IMR-90 (cell line): Measurements from ENCODE around the gene ARSD. TPM values are rescaled to one million over a fixed set of nuclear protein-coding genes. Genes with fewer than 3 reads are reported as not detected.

Source experiments
- ATAC-seq: fragments of 200-7000 bp; cut with Tn5 transposase; 2 replicates; pipeline ENCODE4 v1.9.1; 2020; ENCODE audit warnings: low read depth, mild to moderate bottlenecking, moderate library complexity
- BruUV-seq: library from RNA; stranded (reverse); fragments of 400-500 nt; replicated peaks from 2 replicates; lab custom pipeline; 2021; lab: Mats Ljungman, UMichigan
- CTCF ChIA-PET: fragments of 300-600 bp; formaldehyde crosslinking; extraction: SDS; loops from one replicate; lab custom pipeline; 2021; ENCODE audit warnings: antibody characterized with exemption; lab: Yijun Ruan, JAX
- POLR2A ChIA-PET: fragments of 300-600 bp; sonication (Branson Sonifier 250); formaldehyde crosslinking; loops from one replicate; lab custom pipeline; 2022; ENCODE audit warnings: antibody characterized with exemption; ENCODE audit not compliant: unreplicated experiment; lab: Charles Lee
- DNase-seq: peaks from one replicate; pipeline ENCODE4 v3.0.0; 2013
- H2AFZ ChIP-seq: replicated peaks from 2 replicates; pipeline ENCODE3; 2013; ENCODE audit warnings: low read length, mild to moderate bottlenecking; ENCODE audit not compliant: poor library complexity
- H2AK5ac ChIP-seq: 2 replicates; pipeline ENCODE4 v1.6.1; 2013; ENCODE audit warnings: low read depth, low read length, inconsistent platforms
- H2AK9ac ChIP-seq: replicated peaks from 2 replicates; pipeline ENCODE3; 2013; ENCODE audit warnings: mild to moderate bottlenecking, low read depth, low read length, moderate library complexity; ENCODE audit not compliant: poor library complexity
- H2BK120ac ChIP-seq: 2 replicates; pipeline ENCODE4 v1.6.1; 2013; ENCODE audit warnings: low read depth, low read length, inconsistent platforms
- H2BK15ac ChIP-seq: 3 replicates; pipeline ENCODE4 v1.6.1; 2013; ENCODE audit warnings: low read depth, low read length, inconsistent platforms
- H2BK20ac ChIP-seq: 2 replicates; pipeline ENCODE4 v1.6.1; 2013; ENCODE audit warnings: low read depth, mild to moderate bottlenecking, inconsistent platforms, low read length, moderate library complexity
- H2BK5ac ChIP-seq: 2 replicates; pipeline ENCODE4 v1.6.1; 2013; ENCODE audit warnings: mild to moderate bottlenecking, low read depth, low read length, inconsistent platforms; ENCODE audit not compliant: poor library complexity, severe bottlenecking
- H3K14ac ChIP-seq: replicated peaks from 2 replicates; pipeline ENCODE4 v1.6.1; 2013; ENCODE audit warnings: low read depth, low read length, inconsistent platforms
- H3K18ac ChIP-seq: 2 replicates; pipeline ENCODE4 v1.6.1; 2013; ENCODE audit warnings: low read depth, low read length, control low read depth
- H3K23ac ChIP-seq: 2 replicates; pipeline ENCODE4 v1.6.1; 2013; ENCODE audit warnings: low read depth, low read length, inconsistent platforms
- H3K27ac ChIP-seq: 2 replicates; pipeline ENCODE4 v1.5.1; 2013; ENCODE audit warnings: mild to moderate bottlenecking, control low read depth, low read length; ENCODE audit not compliant: insufficient read depth
- H3K27me3 ChIP-seq: 2 replicates; pipeline ENCODE4 v1.6.1; 2013; ENCODE audit warnings: low read length; ENCODE audit not compliant: control insufficient read depth, insufficient read depth
- H3K36me3 ChIP-seq: 2 replicates; pipeline ENCODE4 v1.6.1; 2013; ENCODE audit warnings: low read length, mixed read lengths; ENCODE audit not compliant: control insufficient read depth, insufficient read depth
- H3K4ac ChIP-seq: 2 replicates; pipeline ENCODE4 v1.6.1; 2013; ENCODE audit warnings: low read depth, low read length, inconsistent platforms
- H3K4me1 ChIP-seq: 2 replicates; pipeline ENCODE4 v1.6.1; 2013; ENCODE audit warnings: low read length, mixed read lengths; ENCODE audit not compliant: control insufficient read depth, insufficient read depth
- H3K4me2 ChIP-seq: 2 replicates; pipeline ENCODE4 v1.6.1; 2013; ENCODE audit warnings: low read depth, mild to moderate bottlenecking, control low read depth, low read length, moderate library complexity
- H3K4me3 ChIP-seq: 2 replicates; pipeline ENCODE4 v1.5.1; 2013; ENCODE audit warnings: low read depth, mild to moderate bottlenecking, control low read depth, low read length, moderate library complexity; ENCODE audit not compliant: insufficient read depth
- H3K56ac ChIP-seq: 2 replicates; pipeline ENCODE4 v1.6.1; 2013; ENCODE audit warnings: low read length, inconsistent platforms; ENCODE audit not compliant: insufficient read depth; ENCODE audit errors: extremely low read depth
- H3K79me1 ChIP-seq, 2 experiments: 2 replicates each; pipeline ENCODE4 v1.6.1; 2013; ENCODE audit warnings: low read length in 2 of 2, inconsistent platforms in 1 of 2, low read depth in 1 of 2
- H3K9ac ChIP-seq: 2 replicates; pipeline ENCODE4 v1.6.1; 2013; ENCODE audit warnings: low read depth, low read length, control low read depth
- H3K9me1 ChIP-seq: 2 replicates; pipeline ENCODE4 v1.6.1; 2013; ENCODE audit warnings: low read length, inconsistent platforms; ENCODE audit not compliant: insufficient read depth
- H3K9me3 ChIP-seq: 2 replicates; pipeline ENCODE4 v1.6.1; 2013; ENCODE audit warnings: low read length; ENCODE audit not compliant: control insufficient read depth, insufficient read depth
- H4K20me1 ChIP-seq: 2 replicates; pipeline ENCODE4 v1.6.1; 2013; ENCODE audit warnings: low read length, inconsistent platforms; ENCODE audit not compliant: insufficient read depth
- H4K5ac ChIP-seq: 2 replicates; pipeline ENCODE4 v1.6.1; 2013; ENCODE audit warnings: mild to moderate bottlenecking, low read depth, low read length, control low read depth
- H4K8ac ChIP-seq, 2 experiments: 2 replicates each; pipeline ENCODE4 v1.6.1; 2013; ENCODE audit warnings: low read depth in 2 of 2, low read length in 2 of 2, control low read depth in 1 of 2, inconsistent platforms in 1 of 2
- H4K91ac ChIP-seq: 2 replicates; pipeline ENCODE4 v1.6.1; 2013; ENCODE audit warnings: low read depth, low read length, inconsistent platforms; ENCODE audit not compliant: insufficient read depth
- FOS ChIP-seq: fragments of 150-350 bp; IDR thresholded peaks from 2 replicates; pipeline ENCODE4 v1.6.1; 2016; ENCODE audit warnings: low read depth, low read length
- MAFK ChIP-seq: IDR thresholded peaks from 2 replicates; pipeline ENCODE4 v1.6.1; 2012; ENCODE audit warnings: low read depth, low read length, improper control_type of control experiment
- MAZ ChIP-seq: IDR thresholded peaks from 2 replicates; pipeline ENCODE4 v1.6.1; 2012; ENCODE audit warnings: low read depth, mild to moderate bottlenecking, low read length, improper control_type of control experiment, moderate library complexity, borderline replicate concordance
- RCOR1 ChIP-seq: IDR thresholded peaks from 2 replicates; pipeline ENCODE4 v1.6.1; 2012; ENCODE audit warnings: mild to moderate bottlenecking, low read length, improper control_type of control experiment; ENCODE audit not compliant: insufficient replicate concordance
- RFX5 ChIP-seq: IDR thresholded peaks from 2 replicates; pipeline ENCODE4 v1.8.0; 2012; ENCODE audit warnings: low read depth, mild to moderate bottlenecking, low read length, moderate library complexity
- SMC3 ChIP-seq: fragments of 150-350 bp; IDR thresholded peaks from 2 replicates; pipeline ENCODE4 v1.6.1; 2016; ENCODE audit warnings: low read depth, mild to moderate bottlenecking, antibody characterized with exemption, low read length, moderate library complexity
- WGBS, 2 experiments: methylation state at CpG; one replicate each; pipeline versions ENCODE4 v1.1.5 to v1.1.7; 2013; ENCODE audit warnings: missing lambda C conversion rate in 2 of 2; ENCODE audit not compliant: insufficient read length in 1 of 2; ENCODE audit errors: extremely low coverage in 2 of 2; 5-methylcytosine and 5-hydroxymethylcytosine counted together
- dilution Hi-C: fragments of 300-500 bp; cut with HindIII; formaldehyde crosslinking; loops from one replicate; pipeline ENCODE4 v1.14.3; 2018; ENCODE audit warnings: low sequenced_read_pairs; ENCODE audit not compliant: unreplicated experiment
- in situ Hi-C: fragments of 300-500 bp; cut with MboI; formaldehyde crosslinking; loops from 3 replicates; pipeline ENCODE4 v1.14.3; 2019; ENCODE audit warnings: low sequenced_read_pairs, inconsistent platforms, mixed read lengths
- intact Hi-C: fragments of 100-400 bp; cut with micrococcal nuclease; formaldehyde crosslinking; loops from 2 replicates; pipeline ENCODE4 v1.10.0; 2022
- polyA plus RNA-seq, 3 experiments: library from polyadenylated mRNA; depleted of rRNA; stranded (reverse); fragments of >200 nt; gene quantifications; 2 replicates each; pipeline ENCODE4 v1.2.3, GENCODE V29; 2012; ENCODE audit warnings: low replicate concordance in 1 of 3
- total RNA-seq: library from RNA; depleted of rRNA; stranded (reverse); fragments of >200 nt; gene quantifications from 2 replicates; pipeline ENCODE4 v1.2.3, GENCODE V29; 2012
- TF ChIP-seq, protein P1 (sequence below): fragments of 150-350 bp; IDR thresholded peaks from 2 replicates; pipeline ENCODE4 v1.6.1; 2016; ENCODE audit warnings: low read depth, mild to moderate bottlenecking, low read length, moderate library complexity, borderline replicate concordance

ARSD gene
- total and polyA plus RNA-seq, 2 of the 4 experiments (the other 2 are of a cell fraction): 5.1 to 6.3 TPM

- H3K4me3 ChIP-seq: no peak overlapping the region
- H3K9me1 ChIP-seq: no peaks in the 10 kb centered on the region
- ChIA-PET CTCF (no interaction called here), POLR2A (no interaction called here)
- no peak overlapping the region for H3K18ac ChIP-seq
- no peak overlapping the region for H3K4me2 ChIP-seq
- in situ Hi-C loops: no loop called here
- no peaks in the 10 kb centered on the region for H3K36me3 ChIP-seq
- H3K23ac ChIP-seq: no peak overlapping the region
- no peak overlapping the region for H3K14ac ChIP-seq
- dilution Hi-C loops: no loop called here
- no peak overlapping the region for H3K9ac ChIP-seq
- DNase-seq (no peak), ATAC-seq (no peak)
- no peaks in the 10 kb centered on the region for H3K79me1 ChIP-seq
- no peak overlapping the region for H4K8ac ChIP-seq
- no peak overlapping the region for H4K5ac ChIP-seq
- H3K27me3 ChIP-seq: no peaks in the 10 kb centered on the region
- no CpG with 5 or more reads among the region's 1 CpG for WGBS, 2 experiments
- intact Hi-C loops: no loop called here
- H2BK120ac ChIP-seq: no peak overlapping the region
- no peak overlapping the region for H3K56ac ChIP-seq
- H2AFZ ChIP-seq: no peak overlapping the region
- H3K27ac ChIP-seq: no peak overlapping the region
- H2BK15ac ChIP-seq: no peak overlapping the region
- no peaks in the 10 kb centered on the region for H3K4me1 ChIP-seq
- BruUV-seq: no TSS peak
- TF ChIP-seq, protein P1, sequence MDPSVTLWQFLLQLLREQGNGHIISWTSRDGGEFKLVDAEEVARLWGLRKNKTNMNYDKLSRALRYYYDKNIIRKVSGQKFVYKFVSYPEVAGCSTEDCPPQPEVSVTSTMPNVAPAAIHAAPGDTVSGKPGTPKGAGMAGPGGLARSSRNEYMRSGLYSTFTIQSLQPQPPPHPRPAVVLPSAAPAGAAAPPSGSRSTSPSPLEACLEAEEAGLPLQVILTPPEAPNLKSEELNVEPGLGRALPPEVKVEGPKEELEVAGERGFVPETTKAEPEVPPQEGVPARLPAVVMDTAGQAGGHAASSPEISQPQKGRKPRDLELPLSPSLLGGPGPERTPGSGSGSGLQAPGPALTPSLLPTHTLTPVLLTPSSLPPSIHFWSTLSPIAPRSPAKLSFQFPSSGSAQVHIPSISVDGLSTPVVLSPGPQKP: no peak
- TF ChIP-seq RFX5 (no peak), RCOR1 (no peak), FOS (no peak), MAZ (no peak), MAFK (no peak), SMC3 (no peak)
- H2BK20ac ChIP-seq: no peak overlapping the region
- H4K91ac ChIP-seq: no peak overlapping the region
- no peak overlapping the region for H2AK9ac ChIP-seq
- H4K20me1 ChIP-seq: no peaks in the 10 kb centered on the region
- no peak overlapping the region for H2BK5ac ChIP-seq
- H2AK5ac ChIP-seq: no peak overlapping the region
- H3K4ac ChIP-seq: no peak overlapping the region
- peaks cover 5% of the 10 kb centered on the region; the same call in 1 of the 2 replicates for H3K9me3 ChIP-seq
These were observed 45.8 kb upstream of the ARSD start for GRCh38 chrX:2974961-2975360.
